ENCODE measurements around the gene PCCB.
"Not testable (repeated sequence)": the region's sequence is repeated elsewhere in the genome, so short reads cannot be mapped to it uniquely, and the experiment has no call there.

Gene PCCB

DNA sequence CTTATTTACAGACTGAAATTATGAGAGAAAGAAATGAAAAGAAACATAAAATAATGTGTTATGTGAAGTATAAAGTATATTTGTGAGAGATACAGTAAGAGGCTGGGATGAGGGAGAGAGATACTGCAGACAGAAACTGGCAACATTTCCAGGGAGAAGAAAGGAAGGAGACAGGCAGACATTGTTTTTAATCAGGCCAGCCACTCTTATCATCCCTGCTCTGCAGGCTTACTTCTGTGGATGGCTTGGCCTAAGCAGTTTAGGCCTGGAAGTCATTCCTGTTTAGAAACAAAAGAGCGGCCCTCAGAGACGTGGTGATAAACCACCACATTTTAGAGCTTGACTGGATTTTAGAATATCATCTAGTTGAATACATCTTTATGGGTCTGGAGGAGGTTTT is 12.4 kb downstream of the PCCB start:
- DNase-seq (ENCODE audit: low read depth in 2 of 2), result no peak

GRCh38 chr3:136263251-136263650 is 13.1 kb downstream of the PCCB start:
- no peak for DNase-seq (ENCODE audit: low read depth in 2 of 2)

GRCh38 chr3:136266468-136267125 is 16.5 kb downstream of the PCCB start:
- DNase-seq (ENCODE audit: low read depth in 2 of 2), result not testable (repeated sequence)

GRCh38 chr3:136267235-136267634 is 17.1 kb downstream of the PCCB start:
- DNase-seq (ENCODE audit: low read depth in 2 of 2), result no peak

GRCh38 chr3:136270179-136270578 is 20.0 kb downstream of the PCCB start:
- no peak for DNase-seq (ENCODE audit: low read depth in 2 of 2)

- not testable (repeated sequence) for DNase-seq (ENCODE audit: low read depth in 2 of 2)
Measured at GRCh38 chr3:136271626-136272025, 21.5 kb downstream of the PCCB start.

DNA sequence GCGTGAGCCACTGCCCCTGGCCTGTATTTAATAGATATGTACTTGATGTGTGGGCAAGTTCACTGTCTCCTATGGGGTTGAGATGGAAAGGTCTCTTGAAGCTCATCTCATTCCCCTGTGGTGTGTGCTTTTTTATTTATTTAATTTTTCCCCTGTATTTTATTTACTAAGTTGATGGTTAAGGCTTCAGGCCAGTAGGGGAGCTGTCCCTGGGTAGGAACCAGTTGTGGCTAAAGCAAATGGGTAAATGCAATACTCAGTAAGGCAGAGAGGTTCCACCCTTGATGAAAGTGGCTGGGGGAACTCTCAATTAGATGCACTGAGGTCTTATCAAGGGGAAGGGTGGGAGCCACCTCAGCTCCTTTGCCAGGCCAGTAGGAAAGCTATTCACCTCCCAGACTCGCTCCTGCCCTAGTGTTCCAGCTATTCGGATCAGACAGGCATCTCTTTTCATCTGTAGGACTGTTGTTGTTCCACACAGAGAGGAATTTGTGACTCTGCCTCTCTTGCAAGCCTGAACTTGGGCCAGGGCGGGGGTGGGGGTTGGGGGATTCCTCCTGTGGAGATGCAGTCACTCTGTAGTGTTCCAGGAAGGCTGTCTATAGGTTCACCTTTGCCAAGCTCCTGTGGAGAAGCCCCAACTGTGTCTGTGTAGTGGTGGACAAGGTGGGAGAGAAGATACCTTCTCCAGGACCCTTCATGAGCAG is 26.1 kb downstream of the PCCB start:
- no peak for DNase-seq (ENCODE audit: low read depth in 2 of 2)

DNA sequence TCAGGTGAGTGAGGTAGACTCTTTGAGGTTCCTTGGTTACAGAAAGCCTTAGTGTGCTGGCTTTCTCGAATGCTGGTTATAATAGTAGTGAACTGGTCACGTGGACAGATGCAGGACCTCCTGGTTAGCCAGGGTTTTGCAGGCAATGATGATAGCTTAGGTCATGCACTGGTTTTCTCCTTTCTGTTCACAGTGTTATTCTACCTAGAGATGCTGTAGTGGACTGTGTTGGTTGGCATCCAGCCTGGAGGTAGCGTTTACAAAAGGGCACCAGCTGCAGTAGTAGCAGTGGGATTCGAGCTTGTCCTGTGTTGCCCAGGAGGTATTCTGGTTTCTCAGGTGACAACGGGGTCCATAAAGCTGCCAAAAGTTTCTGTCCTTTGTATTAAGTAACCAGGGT is 27.0 kb downstream of the PCCB start:
- no peak for DNase-seq (ENCODE audit: low read depth in 2 of 2)

DNA sequence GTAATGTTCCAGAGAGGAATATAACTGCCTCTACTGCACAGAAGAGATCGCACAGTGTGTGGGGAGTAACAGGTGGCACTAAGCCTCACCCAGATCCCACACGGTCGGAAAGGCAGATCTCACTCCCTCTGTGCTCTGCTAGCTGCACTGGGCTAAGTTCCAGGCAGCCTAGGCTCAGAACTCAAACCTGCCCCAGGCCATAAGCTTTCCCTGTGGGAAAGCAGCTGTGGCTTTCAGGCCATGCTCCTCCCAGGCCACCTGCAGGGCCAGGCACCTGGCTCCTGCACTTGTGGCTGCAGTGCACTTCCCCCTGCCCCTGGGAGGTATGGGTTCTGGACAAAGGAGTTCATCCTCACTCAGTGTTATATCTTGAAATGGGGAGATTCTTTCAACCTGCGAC is 27.5 kb downstream of the PCCB start:
- no peak for DNase-seq (ENCODE audit: low read depth in 2 of 2)

- DNase-seq (ENCODE audit: low read depth in 2 of 2), result no peak
Measured at GRCh38 chr3:136279092-136279491, 29.0 kb downstream of the PCCB start.

DNA sequence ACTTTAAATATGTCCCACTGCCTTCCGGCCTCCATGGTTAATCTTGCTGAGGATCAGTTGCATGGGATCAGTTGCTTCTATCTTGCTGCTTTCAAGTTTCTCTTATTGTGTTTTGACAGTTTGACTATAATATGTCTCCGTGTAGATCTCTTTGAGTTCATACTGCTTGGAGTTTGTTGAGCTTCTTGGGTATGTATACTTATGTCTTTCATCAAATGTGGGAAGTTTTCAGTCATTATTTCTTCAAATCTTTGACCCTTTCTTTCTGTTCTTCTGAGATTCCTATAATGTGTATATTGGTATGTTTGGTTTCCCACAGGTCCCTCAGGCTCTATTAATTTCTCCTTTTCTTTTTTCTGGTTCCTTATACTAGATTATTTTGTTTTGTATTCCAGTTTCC is 30.8 kb downstream of the PCCB start:
- DNase-seq (ENCODE audit: low read depth in 2 of 2), result no peak

DNA sequence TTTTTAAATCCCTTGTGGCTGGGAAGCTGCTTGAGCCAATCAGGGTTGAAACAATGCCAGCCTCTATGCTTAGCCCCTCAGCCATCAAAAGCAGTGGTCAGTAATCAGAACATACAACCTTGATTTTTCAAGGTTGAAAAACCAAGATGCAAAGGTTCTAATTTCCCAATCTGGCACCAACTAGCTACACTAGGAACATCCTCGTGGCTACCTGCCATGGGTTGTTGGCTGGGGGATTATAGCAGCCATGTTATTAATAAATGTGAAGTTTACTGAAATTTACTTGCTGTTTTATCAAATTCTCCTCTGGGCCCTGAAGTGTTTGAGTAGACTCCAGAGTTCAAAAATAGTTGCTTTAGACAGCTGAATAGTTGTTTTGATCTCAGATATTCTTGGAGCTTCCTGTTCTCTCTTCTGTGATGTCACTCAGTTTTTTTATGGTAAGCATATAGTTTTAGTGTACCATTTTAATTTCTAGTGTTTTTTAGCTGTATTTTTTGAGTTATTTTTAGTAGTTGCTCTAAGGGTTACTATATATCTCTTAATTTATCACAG is 31.9 kb downstream of the PCCB start:
- no peak for DNase-seq (ENCODE audit: low read depth in 2 of 2)

DNA sequence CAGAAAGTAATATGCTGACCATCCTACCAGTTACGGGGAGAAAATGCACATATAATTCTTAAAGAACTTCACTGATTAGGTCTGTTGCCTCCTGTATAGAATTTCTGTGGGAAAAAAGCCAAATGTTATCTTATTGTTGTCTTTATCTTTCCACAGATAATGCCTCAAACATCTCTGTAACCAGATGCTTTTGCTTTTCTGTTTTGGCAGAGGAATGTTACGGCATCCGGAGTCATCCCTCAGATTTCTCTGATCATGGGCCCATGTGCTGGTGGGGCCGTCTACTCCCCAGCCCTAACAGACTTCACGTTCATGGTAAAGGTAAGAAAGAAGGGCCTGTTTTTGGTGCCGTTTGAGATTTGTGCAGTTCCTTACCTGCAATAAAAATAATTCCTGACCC is 33.5 kb downstream of the PCCB start:
- DNase-seq (ENCODE audit: low read depth in 2 of 2), result no peak

- DNase-seq (ENCODE audit: low read depth in 2 of 2), result no peak
Measured at GRCh38 chr3:136291302-136291701, 41.2 kb downstream of the PCCB start.

DNA sequence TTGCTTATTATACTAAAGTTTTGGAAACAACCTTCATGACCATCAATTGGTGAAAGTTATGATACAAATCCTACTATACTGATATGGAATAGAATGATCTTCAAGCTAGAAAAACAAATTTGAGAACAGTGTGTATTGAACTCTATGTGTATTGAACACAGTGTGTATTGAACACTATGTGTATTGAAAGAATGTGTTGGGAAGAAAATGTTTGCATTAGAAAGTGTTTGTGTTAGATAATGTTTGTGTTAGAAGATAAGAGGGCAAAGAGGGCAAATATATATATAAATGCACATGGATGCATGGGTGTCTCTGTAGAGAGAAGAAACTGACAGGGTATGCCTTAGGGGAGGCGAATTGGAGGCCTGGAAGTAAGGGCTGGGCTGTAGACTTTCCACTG is 42.4 kb downstream of the PCCB start:
- DNase-seq (ENCODE audit: low read depth in 2 of 2), result no peak

DNA sequence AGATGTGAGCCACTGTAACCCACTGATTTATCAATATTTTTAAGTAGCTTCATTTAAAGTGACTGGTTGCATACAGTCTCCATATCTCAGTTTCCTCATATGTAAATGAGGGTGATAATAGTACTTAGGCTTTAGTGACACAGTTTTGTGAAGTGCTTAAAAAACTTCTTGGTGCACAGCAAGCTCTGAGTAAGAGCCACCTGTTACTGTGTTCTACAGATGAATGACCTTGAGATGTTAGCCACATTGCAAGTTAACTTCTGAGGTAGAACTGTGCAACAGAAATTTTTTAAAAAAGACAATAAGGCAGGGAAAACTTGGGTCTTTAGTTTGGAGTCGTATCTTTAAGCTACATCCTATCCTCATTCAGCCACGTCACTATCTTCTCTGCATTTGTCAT is 43.1 kb downstream of the PCCB start:
- DNase-seq (ENCODE audit: low read depth in 2 of 2), result no peak

DNA sequence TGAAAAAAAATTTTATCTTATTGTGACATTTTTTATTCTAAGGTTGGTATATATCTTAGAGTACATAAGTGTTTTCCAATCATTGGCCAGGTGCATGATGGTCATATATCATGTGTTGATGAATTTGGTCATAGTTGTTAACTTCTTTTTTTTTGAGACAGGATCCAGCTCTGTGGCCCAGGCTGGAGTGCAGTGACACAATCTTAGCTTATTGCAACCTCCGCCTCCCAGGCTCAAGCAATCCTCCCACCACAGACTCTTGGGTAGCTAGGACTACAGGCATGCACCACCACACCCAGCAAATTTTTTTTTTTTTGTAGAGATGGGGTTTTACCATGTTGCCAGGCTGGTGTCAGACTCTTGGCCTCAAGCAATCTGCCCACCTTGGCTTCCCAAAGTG is 44.0 kb downstream of the PCCB start:
- no peak for DNase-seq (ENCODE audit: low read depth in 2 of 2)

DNA sequence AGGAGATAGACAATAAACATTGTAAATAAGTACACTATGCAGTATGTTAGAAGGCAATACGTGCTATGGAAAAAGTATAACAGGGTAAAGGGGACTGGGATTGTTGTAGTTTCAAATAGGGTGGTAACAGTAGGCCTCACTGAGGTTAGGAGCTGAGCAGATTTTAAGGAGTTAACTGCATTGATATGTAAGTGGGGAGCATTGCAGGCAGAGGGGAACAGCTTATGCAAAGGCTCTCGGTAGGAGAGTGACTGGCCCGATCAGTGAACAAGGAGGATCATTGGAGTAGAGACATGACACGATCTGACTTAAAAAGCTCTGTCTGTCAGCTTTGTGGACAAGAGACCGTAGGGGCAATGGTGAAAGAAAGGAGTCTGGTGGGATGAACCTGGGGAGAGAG is 46.8 kb downstream of the PCCB start:
- DNase-seq (ENCODE audit: low read depth in 2 of 2), result no peak

DNA sequence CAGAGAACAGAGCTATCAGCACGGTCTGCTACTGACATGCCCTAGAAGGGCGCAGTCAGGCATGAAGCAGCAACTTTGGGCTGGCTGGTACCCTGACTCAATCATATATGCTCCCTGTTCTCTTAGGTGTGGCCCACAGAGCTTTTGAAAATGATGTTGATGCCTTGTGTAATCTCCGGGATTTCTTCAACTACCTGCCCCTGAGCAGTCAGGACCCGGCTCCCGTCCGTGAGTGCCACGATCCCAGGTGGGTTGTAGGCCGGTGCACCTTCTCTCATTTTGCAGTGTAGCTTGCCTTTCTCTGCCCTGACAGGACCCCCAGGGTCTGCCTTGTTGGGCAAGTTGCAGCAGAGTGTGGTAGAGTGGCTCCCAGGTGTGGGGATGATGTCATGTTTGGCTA is 47.7 kb downstream of the PCCB start:
- DNase-seq (ENCODE audit: low read depth in 2 of 2), result no peak

DNA sequence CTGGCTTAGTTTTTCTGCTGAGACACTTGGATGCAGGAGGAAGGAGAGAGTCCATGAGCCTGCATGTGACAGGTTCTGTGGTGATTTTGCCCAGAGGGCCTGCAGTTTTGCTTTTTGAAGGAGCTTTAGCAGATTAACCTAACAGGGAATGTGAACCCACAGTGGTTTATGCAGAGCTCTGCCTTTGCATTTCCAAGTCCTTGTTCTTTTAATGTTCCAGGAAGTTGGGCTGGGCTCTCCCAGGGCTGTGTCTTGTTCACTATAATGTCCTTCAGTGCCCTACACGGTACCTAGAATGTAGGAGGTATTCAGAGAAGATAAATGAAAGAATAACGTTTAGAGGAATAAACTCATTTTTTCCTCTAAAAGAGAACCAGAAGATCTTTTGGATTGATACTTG is 50.3 kb downstream of the PCCB start:
- DNase-seq (ENCODE audit: low read depth in 2 of 2), result no peak

GRCh38 chr3:136305879-136306278 is 55.7 kb downstream of the PCCB start:
- peak in 1 of 2 experiments; percentile 15 for DNase-seq (ENCODE audit: low read depth in 2 of 2)

DNA sequence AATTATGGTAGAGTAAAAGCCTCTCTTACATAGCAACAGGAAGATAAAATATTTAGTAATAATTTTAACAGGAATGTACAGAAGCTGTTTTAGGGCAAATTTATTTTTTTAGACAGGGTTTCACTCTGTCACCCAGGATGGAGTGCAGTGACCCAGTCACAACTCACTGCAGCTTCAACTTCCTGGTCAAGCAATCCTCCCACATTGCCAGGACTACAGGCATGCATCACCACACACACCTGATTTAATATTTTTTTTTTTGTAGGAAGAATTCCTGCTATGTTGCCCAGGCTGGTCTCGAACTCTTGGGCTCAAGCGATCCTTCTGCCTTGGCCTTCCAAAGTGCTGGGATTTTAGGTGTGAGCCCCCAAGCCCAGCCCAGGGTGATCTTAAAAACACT is 61.1 kb downstream of the PCCB start:
- no peak for DNase-seq (ENCODE audit: low read depth in 2 of 2)

DNA sequence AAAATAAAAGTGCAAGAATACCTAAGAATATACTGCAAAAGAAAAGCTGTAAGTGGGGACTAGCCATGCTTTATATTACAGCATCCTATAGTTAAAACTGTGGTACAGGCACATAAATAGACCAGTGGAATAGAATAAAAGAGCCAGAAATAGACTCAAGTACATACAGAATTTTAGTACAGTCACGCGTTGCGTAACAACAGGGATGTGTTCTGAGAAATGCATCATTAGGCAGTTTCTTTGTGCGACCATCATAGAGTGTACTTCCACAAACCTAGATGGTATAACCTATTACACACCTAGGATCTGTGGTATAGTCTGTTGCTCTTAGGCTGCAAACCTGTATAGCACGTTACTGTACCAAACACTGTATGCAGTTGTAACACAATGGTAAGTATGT is 61.8 kb downstream of the PCCB start:
- DNase-seq (ENCODE audit: low read depth in 2 of 2), result no peak
